Measurements from ENCODE around the gene NRAP. TPM values are rescaled to one million over a fixed set of nuclear protein-coding genes. Genes with fewer than 3 reads are reported as not detected.

The NRAP gene
- total RNA-seq, 1 donor from 2014 or later: not detected

DNA sequence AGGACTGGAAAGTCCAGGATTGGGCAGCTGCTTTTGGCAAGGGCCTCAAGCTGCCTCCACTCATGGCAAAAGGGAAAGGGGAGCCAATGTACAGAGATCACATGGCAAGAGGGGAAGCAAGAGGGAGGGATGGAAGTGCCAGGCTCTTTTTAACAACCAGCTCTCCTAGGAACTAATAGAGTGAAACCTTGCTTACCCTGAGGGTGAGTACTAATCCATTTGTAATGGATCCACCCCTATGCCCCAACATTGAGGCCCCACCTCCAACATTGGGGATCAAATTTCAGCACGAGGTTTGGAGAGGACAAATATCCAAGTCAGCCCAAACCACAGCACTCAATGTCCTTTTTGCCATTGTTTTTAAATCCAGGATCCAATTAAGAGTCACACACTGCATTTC, 98.5 kb downstream of the NRAP start:
- Mint-ChIP-seq H3K36me3 (no peaks in the 10 kb centered on the region), H3K9me3 (no peaks in the 10 kb centered on the region), H3K27me3 (ENCODE audit: low read depth) (peaks cover 21% of the 10 kb centered on the region), H3K4me1 (peaks cover 7% of the 10 kb centered on the region), H3K27ac (no peak overlapping the region), H3K4me3 (no peak overlapping the region)
- TF ChIP-seq, protein P1, sequence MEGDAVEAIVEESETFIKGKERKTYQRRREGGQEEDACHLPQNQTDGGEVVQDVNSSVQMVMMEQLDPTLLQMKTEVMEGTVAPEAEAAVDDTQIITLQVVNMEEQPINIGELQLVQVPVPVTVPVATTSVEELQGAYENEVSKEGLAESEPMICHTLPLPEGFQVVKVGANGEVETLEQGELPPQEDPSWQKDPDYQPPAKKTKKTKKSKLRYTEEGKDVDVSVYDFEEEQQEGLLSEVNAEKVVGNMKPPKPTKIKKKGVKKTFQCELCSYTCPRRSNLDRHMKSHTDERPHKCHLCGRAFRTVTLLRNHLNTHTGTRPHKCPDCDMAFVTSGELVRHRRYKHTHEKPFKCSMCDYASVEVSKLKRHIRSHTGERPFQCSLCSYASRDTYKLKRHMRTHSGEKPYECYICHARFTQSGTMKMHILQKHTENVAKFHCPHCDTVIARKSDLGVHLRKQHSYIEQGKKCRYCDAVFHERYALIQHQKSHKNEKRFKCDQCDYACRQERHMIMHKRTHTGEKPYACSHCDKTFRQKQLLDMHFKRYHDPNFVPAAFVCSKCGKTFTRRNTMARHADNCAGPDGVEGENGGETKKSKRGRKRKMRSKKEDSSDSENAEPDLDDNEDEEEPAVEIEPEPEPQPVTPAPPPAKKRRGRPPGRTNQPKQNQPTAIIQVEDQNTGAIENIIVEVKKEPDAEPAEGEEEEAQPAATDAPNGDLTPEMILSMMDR (IDR thresholded peaks at IDR 0.05; ENCODE audit: unreplicated experiment): no peak
- DNase-seq (ENCODE audit: low spot score in 2 of 2, unreplicated experiment in 2 of 2): no peak

- H3K36me3 Mint-ChIP-seq: no peaks in the 10 kb centered on the region
- peak overlapping the region; percentile 75 for H3K4me3 Mint-ChIP-seq
- H3K27me3 Mint-ChIP-seq (ENCODE audit: low read depth): peaks cover 37% of the 10 kb centered on the region
- TF ChIP-seq, protein P1 (IDR thresholded peaks at IDR 0.05; ENCODE audit: unreplicated experiment): peak; percentile 99
- H3K27ac Mint-ChIP-seq: no peak overlapping the region
- H3K9me3 Mint-ChIP-seq: no peaks in the 10 kb centered on the region
- H3K4me1 Mint-ChIP-seq: peaks cover 2% of the 10 kb centered on the region
- DNase-seq (ENCODE audit: low spot score in 2 of 2, unreplicated experiment in 2 of 2): peak; percentile 53 to 90
Measured at GRCh38 chr10:113563306-113564088, 100.3 kb downstream of the NRAP start.

GRCh38 chr10:113562704-113563103, 101.1 kb downstream of the NRAP start:
- Mint-ChIP-seq H3K4me1 (peaks cover 10% of the 10 kb centered on the region), H3K4me3 (no peak overlapping the region), H3K36me3 (no peaks in the 10 kb centered on the region), H3K27ac (no peak overlapping the region), H3K27me3 (ENCODE audit: low read depth) (peaks cover 45% of the 10 kb centered on the region), H3K9me3 (no peaks in the 10 kb centered on the region)
- TF ChIP-seq, protein P1 (IDR thresholded peaks at IDR 0.05; ENCODE audit: unreplicated experiment): no peak
- no peak for DNase-seq (ENCODE audit: low spot score in 2 of 2, unreplicated experiment in 2 of 2)

- Mint-ChIP-seq H3K9me3 (no peaks in the 10 kb centered on the region), H3K27me3 (ENCODE audit: low read depth) (peaks cover 50% of the 10 kb centered on the region), H3K36me3 (no peaks in the 10 kb centered on the region), H3K4me3 (no peak overlapping the region), H3K27ac (no peak overlapping the region), H3K4me1 (peaks cover 16% of the 10 kb centered on the region)
- TF ChIP-seq, protein P1 (IDR thresholded peaks at IDR 0.05; ENCODE audit: unreplicated experiment): no peak
- DNase-seq (ENCODE audit: low spot score in 2 of 2, unreplicated experiment in 2 of 2): no peak
Measured at GRCh38 chr10:113562069-113562468, 101.8 kb downstream of the NRAP start.

- no peaks in the 10 kb centered on the region for H3K36me3 Mint-ChIP-seq
- TF ChIP-seq, protein P1 (IDR thresholded peaks at IDR 0.05; ENCODE audit: unreplicated experiment): no peak
- H3K27me3 Mint-ChIP-seq (ENCODE audit: low read depth): peaks cover 54% of the 10 kb centered on the region
- H3K27ac Mint-ChIP-seq: no peak overlapping the region
- no peak overlapping the region for H3K4me3 Mint-ChIP-seq
- no peaks in the 10 kb centered on the region for H3K9me3 Mint-ChIP-seq
- peaks cover 20% of the 10 kb centered on the region for H3K4me1 Mint-ChIP-seq
- DNase-seq (ENCODE audit: low spot score in 2 of 2, unreplicated experiment in 2 of 2): no peak
Measured at GRCh38 chr10:113561214-113561613, 102.6 kb downstream of the NRAP start.
